Colon (tissue), 2 donors: ENCODE measurements around the gene PPP4R3A.
"Not testable (repeated sequence)": the region's sequence is repeated elsewhere in the genome, so short reads cannot be mapped to it uniquely, and the experiment has no call there.

ENCODE experiments used
- FAIRE-seq: peaks from 2 replicates; lab custom pipeline; 2012; peaks lifted over from hg19 to GRCh38; lab: Jason Lieb, UNC
- donor health status: control.
- donor health status: control.

PPP4R3A gene

DNA sequence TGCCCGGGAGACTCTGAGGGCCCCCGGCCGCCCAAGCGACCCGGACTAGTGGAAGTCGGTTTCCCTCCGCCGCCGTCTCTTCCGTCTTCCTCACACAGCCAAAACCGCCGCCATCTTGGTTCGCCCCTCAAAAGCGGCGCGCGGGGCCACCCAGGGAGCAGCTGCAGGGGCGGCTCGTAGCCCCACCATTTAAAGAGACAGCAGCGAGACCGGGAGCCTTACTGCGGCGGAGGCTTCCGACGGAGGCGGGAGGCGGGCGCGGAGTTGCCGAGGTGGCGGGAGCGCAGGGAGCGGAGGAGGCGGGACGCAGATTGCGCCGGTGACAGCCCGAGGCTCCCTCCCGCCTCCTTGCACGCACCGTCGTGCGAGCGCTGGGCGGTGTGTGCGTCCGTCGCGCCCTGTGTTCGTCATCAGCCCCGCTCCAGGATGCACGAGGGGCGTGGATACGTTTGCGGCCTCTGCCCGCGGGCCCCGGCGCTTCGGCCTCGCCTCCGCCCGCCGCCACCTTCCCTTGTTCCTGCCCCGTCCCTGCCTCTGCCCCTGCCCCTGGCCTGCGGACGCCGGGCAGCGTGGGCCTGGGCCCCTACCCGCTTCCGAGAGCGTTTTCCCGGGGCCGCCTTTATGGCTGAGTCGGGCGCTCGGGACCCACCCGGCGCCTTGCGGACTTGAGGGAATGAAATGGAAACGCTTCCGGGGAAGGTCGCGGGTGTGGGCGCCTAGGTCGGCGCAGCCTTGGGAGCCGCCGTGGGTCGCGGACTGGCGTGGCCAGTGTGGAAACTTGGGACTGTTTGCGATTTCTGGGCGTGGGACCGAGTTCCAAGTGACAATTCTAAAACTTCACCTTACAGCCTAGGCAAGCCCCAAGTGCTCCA lies at the start of gene PPP4R3A:
TSS of gene PPP4R3A (minus strand) at position 140 of the 872 bp plus-strand sequence. CDS start 663 bp downstream, outside the sequence.
- FAIRE-seq: no peak

DNA sequence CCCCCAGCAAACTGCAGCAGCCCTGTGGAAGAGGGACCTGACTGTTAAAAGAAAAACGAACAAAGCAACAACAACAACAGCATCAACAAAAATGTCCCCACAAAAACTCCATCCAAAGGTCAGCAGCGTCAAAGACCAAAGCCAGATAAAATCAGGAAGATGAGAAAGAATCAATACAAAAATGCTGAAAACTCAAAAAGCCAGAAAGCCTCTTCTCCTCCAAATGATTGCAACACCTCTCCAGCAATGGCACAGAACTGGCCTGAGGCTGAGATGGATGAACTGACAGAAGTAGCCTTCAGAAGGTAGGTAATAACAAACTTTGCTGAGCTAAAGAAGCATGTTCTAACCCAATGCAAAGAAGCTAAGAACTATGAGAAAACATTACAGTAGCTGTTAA lies 45.4 kb upstream of the PPP4R3A start:
- FAIRE-seq: no peak

DNA sequence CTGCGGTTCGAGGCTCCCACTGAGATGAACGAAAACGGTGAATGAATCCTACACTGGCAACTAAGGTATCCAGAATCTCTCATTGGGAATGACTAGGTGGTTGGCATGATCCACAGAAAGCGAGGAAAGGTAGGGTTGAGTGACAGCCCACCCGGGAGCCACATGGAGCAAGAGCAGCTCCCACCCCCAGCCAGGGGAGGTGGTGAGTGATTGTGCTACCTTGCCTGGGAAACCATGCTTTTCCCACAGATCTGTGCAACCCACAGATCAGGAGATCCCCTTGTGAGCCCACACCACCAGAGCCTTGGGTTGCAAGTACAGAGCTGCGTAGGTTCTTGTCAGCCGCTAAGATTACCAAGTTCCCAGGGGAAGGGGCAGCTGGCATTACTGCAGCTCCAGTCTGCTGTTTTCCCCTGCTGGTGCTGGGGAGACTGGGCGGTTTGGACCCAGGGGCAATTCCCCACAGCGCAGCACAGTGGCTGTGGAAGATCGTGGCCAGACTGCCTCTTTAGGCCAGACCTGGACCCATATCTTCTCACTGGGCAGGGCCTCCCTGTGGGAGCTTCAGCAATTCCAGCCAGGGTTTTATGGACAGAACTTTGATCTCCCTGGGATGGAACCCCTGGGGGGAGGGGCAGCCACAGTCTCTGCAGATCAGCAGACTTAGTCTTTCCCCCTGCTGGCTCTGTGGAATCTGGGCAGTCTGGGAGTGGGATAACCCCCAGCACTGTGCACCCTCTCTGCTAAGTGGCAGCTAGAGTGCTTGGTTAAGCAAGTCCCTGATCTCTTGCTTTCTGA lies 44.6 kb upstream of the PPP4R3A start:
- FAIRE-seq: no peak

DNA sequence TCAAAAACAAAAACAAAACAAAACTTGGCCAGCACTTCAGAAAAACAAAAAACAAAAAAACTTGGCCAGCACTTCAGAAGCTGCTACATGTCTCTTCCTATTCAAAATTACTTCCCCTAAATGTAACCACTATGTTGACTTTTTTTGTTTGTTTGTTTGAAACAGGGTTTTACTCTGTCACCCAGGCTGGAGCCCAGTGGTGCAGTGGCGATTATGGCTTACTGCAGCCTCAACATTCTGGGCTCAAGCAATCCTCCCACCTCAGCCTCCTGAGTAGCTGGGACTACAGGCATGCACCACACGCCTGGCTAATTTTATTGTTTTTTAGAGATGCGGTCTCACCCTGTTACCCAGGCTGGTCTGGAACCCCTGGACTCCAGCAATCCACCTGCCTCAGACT lies 38.0 kb upstream of the PPP4R3A start:
- no peak for FAIRE-seq

DNA sequence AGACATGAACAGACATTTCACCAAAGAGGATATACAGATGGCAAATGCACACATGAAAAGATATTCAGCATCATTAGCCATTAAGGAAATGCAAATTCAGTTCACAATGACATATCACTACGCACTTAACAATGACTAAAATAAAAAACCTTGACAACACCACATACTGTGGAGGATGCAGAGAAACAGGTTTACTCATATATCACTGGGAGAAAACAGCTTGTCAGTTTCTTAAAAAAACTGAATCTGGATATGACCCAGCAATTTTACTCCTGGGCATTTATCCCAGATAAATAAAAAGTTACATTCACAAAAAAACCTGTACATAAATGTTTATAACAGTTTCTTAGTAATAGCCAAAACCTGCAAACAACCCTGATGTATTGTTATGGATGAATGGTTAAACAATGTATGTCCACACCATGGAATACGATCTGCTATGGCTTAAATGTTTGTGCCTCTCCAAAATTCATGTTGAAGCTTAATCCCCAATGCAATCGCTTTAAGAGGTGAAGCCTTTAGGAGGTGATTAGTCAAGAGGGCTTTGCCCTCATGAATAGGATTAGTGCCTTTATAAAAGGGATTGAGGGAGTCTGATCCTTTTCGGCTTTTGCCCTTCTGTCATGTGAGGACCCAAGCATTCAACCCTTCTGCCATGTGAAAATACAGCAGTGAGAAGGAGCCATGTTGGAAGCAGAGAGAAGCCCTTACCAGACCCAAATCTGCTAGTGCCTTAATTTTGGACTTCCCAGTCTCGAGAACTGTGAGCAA lies 36.0 kb upstream of the PPP4R3A start:
- FAIRE-seq: no peak

DNA sequence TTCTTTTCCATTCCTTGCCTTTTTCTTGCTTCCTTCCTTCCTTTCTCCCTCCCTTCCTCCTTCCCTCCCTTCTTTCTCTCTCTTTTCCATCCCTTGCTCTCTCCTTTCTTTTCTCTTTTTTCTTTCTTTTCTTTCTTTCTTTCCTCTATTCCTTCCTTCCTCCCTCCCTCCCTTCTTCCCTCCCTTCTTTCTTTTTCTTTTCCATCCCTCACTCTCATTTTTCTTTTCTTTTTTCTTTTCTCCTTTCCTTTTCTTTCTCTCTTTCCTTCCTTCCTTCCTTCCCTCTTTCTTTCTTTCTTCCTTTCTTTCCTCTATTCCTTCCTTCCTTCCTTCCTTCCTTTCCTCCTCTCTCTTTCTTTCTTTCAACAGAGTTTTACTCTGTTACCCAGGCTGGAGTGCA lies 35.1 kb upstream of the PPP4R3A start:
- FAIRE-seq: no peak

DNA sequence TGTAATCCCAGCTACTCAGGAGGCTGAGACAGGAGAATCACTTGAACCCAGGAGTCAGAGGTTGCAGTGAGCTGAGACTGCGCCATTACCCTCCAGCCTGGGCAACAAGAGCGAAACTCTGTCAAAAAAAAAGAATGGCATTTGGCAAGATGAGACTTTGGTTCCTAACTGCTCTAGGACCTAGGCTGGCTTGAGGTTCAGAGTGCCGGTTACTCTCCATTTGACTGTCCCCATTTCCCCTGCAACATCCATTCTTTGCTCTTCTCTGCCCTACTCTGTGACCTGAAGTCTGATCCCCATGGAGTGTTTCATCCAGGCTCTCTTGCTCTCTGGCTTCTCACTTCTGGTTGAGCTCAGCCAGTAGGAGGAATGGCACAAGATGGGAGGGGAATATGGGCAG lies 26.2 kb upstream of the PPP4R3A start:
- no peak for FAIRE-seq

DNA sequence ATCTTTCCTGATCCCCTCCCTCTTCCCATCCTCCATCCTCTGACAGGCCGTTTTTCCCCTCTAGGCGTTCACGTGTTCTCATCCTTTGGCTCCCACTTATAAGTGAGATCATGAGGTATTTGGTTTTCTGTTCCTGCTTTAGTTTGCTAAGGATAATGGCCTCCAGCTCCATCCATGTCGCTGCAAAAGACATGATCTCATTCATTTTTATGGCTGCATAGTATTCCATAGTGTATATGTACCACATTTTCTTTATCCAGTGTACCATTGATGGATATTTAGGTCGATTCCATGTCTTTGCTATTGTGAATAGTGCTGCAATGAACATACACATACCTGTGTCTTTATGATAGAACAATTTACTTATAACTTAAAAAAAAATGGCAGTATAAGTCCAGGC lies 23.9 kb upstream of the PPP4R3A start:
- not testable (repeated sequence) for FAIRE-seq

DNA sequence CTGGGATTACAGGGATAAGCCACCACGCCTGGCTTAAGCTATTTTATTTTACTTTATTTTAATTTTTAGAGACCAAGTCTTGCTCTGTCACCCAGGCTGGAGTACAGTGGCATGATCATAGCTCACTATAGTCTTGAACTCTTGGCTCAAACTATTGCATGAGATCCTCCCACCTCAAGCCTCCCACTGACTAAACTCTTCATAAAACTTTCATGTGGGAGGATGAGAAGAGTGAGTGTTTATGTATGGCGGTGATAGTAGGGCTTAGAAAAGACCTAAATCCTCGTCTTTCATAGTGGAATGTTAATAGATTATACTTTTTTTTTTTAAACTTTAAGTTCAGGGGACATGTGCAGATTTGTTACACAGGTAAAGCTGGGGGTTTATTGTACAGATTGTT lies 23.5 kb upstream of the PPP4R3A start:
- no peak for FAIRE-seq

DNA sequence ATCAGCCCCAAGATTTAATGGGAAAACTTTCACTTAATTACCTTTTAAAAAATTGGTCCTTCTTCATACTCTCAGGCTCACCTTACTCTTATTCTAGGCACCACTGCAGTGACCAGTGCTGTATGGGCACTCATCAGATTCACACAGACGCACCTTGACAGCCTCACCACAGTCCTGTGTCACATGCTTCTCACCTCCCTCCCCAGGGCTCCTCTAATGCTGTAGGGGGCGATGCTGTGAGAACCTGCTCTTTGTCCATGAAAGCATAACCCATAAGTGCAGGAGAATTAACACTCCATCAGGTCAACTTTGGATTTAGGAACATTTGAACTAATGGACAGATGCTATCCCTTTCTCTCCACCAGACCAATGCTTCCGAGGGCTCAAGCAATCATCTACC lies 13.9 kb upstream of the PPP4R3A start:
- FAIRE-seq: no peak

DNA sequence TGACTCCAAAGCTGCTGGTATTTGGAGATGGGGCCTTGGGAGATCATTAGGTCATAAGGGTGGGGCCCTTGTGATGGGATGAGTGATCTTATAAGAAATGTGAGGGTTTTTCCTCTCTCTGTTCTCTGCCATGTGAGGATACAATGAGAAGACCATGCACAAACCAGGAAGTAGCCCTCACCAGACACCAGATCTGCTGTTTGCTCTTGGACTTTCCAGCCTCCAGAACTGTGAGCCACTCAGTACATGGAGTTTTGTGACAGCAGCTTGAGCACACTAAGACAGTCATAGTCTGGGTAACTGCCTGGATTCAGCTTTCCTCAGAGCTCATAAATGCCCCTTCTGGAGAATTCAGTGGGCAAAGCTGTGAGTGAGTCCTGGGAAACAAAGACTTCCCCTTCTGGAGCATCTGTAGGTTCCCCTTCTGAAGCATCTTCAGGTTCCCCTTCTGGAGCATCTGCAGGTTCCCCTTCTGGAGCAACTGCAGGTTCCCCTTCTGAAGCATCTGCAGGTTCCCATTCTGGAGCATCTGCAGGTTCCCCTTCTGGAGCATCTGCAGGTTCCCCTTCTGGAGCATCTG lies 11.0 kb upstream of the PPP4R3A start:
- FAIRE-seq: no peak

DNA sequence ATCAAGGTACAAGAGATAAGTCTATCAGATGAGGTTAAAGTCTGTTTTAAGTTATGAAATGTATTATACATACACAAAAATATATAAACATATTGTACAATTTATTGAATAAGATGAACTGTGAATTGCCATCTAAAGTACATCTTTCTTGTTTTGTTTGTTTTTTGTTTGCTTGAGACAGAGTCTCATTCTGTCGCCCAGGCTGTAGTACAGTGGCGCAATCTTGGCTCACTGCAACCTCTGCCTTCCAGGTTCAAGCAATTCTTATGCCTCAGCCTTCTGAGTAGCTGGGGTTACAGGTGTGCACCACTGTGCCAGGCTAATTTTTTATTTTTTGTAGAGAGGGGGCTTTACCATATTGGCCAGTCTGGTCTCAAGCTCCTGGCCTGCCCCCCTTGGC lies 10.0 kb upstream of the PPP4R3A start:
- no peak for FAIRE-seq

DNA sequence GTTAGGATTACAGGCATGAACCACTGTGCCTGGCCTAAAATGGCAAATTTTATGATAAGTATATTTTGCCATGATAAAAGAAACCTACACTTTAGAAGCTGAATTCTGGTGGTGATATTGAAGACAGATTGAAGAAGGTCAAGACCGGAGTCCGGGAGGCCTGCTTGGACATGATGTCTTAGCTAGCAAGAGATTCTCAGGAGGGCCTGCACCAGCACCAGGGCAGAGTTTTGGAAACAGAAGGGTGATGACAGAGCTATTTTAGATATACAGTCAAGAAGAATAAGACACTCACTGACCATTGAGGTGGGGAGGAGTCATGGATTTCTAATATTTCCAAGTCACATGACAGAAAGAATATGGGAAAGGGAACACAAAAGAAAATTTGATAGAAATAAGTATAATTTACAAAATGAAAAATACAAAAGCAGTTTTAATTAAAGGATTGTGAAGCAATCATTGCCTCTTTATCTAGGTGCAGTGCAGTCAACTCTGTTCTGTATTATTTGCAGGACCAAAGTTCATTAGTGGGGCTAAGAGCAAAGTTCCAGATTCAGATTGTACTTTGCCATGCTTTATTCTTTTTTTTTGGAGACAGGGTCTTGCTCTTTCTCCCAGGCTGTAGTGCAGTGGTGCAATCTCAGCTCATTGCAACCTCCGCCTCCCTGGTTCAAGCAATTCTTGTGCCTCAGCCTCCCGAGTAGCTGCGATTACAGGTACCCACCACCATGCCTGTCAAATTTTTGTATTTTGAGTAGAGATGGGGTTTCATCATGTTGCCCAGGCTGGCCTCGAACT lies 9.3 kb upstream of the PPP4R3A start:
- no peak for FAIRE-seq

DNA sequence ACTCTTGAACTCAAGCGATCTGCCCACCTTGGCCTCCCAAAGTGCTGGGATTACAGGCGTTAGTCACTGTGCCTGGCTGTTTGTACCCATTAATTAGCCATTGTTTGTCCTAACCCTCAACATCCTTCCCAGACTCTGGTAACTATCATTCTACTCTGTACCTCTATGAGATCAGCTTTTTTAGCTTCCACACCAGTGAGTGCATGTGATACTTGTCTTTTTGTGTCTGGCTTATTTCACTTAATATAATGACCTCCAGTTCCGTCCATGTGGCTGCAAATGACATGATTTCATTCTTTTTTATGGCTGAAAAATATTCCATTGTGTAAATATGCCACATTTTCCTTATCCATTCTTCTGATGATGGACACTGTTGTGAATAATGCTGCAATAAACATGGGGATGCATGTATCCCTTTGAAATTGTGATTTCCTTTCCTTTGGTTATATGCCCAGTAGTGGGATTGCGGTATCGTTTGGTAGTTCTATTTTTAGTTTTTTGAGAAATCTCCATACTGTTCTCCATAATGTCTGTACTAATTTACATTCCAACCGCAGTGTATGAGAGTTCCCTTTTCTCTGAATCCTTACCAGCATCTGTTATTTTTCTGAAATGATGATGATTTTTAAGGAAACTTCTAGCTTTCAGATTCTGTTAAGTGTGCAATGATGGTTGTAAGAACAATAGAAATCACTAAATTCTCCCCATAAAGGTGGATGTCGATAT lies 6.7 kb upstream of the PPP4R3A start:
- no peak for FAIRE-seq

DNA sequence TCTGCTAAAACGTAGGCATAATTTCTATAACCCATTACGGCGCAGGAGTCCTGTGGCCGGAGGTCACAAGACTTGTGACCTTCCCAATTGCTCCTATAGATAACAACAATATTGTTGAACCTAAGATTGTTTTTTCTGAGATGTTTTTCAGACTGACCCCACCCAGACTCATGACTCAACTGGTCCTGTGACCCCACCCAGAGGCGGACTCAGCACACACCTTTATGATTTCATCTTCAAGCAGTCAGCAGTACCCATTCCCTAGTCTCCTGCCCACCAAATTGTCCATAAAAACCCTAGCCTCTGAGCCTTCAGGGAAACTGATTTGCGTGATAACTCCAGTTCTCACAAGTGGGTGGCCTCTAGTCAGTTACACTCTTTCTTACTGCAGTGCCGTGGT lies 5.9 kb upstream of the PPP4R3A start:
- FAIRE-seq: no peak

DNA sequence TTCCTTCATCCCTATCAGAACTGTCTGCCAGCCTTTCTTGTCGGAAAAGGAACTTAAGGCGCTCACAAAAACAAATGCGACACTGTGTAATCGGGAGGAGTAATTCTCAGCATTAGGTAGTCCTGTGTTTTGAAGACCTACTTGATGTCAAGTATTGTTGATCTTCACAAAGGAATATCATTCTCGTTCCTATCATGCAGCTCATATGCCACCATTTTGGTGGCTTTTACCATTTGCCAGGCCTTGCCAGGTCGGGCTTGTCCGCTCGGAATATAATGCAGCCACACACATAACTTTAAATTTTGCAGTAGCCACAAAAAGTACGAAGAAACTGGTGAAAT lies 903 bp upstream of the PPP4R3A start:
- FAIRE-seq: no peak

DNA sequence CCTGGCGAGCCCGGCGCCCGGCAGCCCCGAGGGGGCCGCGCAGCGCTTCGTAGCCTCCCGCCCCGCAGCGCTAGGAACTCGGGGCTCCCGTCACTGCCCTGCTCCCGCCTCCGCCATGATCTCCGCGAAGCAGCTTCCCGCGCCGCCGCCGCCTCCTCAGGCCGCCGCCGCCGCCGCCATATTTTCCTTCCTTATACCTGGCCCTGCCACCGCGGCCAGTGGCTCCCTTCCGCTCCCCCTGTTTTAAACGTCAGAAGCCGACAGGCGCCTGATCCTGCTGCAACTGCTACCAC lies 286 bp downstream of the PPP4R3A start:
- FAIRE-seq: no peak

DNA sequence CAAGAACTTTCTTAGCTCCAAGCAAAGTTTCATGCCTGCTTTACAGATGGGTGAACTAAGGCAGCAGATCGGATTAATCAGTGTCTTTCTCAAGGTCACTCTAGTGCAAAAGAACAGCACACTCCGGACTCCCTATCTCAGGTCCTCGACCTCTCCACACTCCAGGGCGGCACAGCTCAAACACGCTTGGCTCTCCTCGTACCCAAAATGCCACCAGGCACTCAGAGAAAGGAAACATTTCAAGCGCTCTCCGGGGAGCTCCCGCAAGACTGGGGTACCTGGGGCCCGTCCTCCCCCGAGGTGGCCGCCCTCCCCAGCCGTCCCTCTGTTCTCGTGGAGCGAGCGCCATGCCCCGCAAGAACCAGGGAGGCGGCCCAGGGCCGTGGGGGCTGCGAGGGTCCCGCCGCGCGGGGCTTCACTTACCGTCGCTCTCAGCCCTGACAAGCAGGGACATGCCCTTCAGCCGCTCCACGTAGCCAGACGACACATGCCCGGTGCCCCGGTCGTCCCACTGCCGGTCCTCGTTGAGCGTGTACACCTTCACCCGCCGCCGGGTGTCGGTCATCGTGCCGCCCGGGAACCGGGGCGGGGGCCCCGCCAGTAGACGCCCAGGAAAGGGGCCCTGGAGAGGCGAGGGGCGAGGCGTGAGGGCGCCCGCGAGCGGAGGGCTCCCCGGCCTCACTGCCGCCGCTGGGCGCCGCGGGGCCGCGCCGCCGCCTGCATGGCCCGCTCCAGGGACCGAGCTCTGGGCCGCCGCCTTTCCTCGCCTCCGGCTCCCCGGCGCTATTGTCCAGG lies 830 bp downstream of the PPP4R3A start:
- FAIRE-seq: no peak

DNA sequence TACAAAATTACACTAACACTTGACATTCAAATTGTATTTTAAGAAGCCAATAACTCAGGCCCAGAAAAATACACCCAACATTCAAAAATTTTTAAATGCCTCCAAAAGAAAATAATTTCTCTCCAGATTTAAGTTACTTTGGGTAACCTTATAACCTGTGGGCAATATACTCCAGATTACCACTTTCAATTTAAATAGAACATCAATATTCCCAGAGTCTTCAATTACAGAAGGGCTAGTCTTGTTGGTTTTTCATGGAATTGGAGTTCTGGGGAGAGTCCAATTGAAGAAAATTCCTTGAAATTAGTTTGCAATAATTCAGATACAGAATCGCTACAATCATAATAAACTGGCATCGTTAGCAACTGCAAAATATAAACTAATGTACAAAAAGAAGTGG lies 2.0 kb downstream of the PPP4R3A start:
- no peak for FAIRE-seq

DNA sequence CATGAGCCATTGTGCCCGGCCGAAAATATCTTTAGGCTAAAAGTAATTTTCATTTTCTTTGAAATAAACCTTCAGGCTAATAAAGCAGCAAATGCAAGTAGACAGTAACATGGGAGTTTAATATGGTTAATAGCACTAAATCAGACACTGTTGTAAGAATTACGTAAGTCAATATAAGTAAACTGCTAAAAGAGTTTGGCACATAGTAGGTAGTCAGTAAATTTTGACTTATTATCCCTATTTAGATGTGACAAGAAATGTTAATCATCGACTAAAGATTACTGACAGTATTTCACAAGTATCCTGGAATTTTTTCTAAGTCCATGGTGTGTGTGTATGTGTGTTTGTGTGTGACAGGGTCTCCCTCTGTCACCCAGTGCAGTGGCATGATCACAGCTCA lies 3.9 kb downstream of the PPP4R3A start:
- no peak for FAIRE-seq
